Endothelial cell of umbilical vein (primary cell): ENCODE data around the gene IGF2R. TPM values are rescaled to one million over a fixed set of nuclear protein-coding genes. Genes with fewer than 3 reads are reported as not detected.

Experiments used
- BruUV-seq: library from RNA; stranded (reverse); fragments of 400-500 nt; replicated peaks from 2 replicates; lab custom pipeline; 2021; lab: Mats Ljungman, UMichigan
- CTCF ChIA-PET: fragments of 300-600, 350-600 bp; sonication (Branson Sonifier 250); formaldehyde crosslinking; loops from one replicate; lab custom pipeline; 2021; ENCODE audit warnings: antibody characterized with exemption, inconsistent platforms; lab: Charles Lee
- POLR2A ChIA-PET: fragments of 300-600, 350-600 bp; sonication (Branson Sonifier 250); formaldehyde crosslinking; loops from one replicate; lab custom pipeline; 2021; ENCODE audit warnings: antibody characterized with exemption, inconsistent platforms; lab: Charles Lee
- DNase-seq: peaks from one replicate; pipeline ENCODE4 v3.0.0-alpha.2; 2011; ENCODE audit warnings: low read depth, low spot score
- FAIRE-seq: peaks from 2 replicates; lab custom pipeline; 2011; peaks lifted over from hg19 to GRCh38; lab: Jason Lieb, UNC
- H2AFZ ChIP-seq: 2 replicates; pipeline ENCODE4 v1.6.0; 2012; ENCODE audit warnings: low read depth, low read length, control low read depth, inconsistent platforms
- H3K27ac ChIP-seq: 2 replicates; pipeline ENCODE4 v1.5.1; 2011; ENCODE audit warnings: low read depth, mild to moderate bottlenecking, control low read depth, low read length, moderate library complexity; ENCODE audit not compliant: insufficient read depth
- H3K27me3 ChIP-seq, 2 experiments: 2 replicates each; pipeline versions ENCODE4 v1.6.0 to v1.6.1; 2011; ENCODE audit warnings: low read length in 2 of 2, mixed read lengths in 1 of 2; ENCODE audit not compliant: control insufficient read depth in 2 of 2, insufficient read depth in 2 of 2
- H3K36me3 ChIP-seq, 2 experiments: 2 replicates in 1 of 2; 3 replicates in 1 of 2; pipeline ENCODE4 v1.5.1; 2011; ENCODE audit warnings: low read length in 2 of 2, mild to moderate bottlenecking in 1 of 2, moderate library complexity in 1 of 2; ENCODE audit not compliant: control insufficient read depth in 2 of 2, insufficient read depth in 2 of 2; ENCODE audit errors: extremely low read depth in 1 of 2
- H3K4me1 ChIP-seq: 3 replicates; pipeline ENCODE4 v1.5.1; 2011; ENCODE audit warnings: mild to moderate bottlenecking, low read length; ENCODE audit not compliant: control insufficient read depth, insufficient read depth; ENCODE audit errors: extremely low read depth
- H3K4me2 ChIP-seq: 2 replicates; pipeline ENCODE4 v1.6.1; 2011; ENCODE audit warnings: low read length, control low read depth, mixed read lengths; ENCODE audit not compliant: insufficient read depth
- H3K4me3 ChIP-seq, 3 experiments: fragments of 200-600 bp in 1 of 3; sonication (generic), shearing (Covaris generic) in 1 of 3; replicated peaks in 1 of 3; 2 replicates each; pipeline ENCODE4 v1.5.1; 2011 to 2016; ENCODE audit warnings: control low read depth in 3 of 3, low read length in 3 of 3, mild to moderate bottlenecking in 2 of 3, inconsistent platforms in 1 of 3, low read depth in 1 of 3, moderate library complexity in 1 of 3; ENCODE audit not compliant: insufficient read depth in 1 of 3
- H3K79me2 ChIP-seq: 2 replicates; pipeline ENCODE4 v1.6.0; 2012; ENCODE audit warnings: low read length, inconsistent platforms; ENCODE audit not compliant: control insufficient read depth, insufficient read depth
- H3K9ac ChIP-seq: replicated peaks from 2 replicates; pipeline ENCODE3; 2011; ENCODE audit warnings: low read length, control low read depth; ENCODE audit not compliant: insufficient read depth; ENCODE audit errors: extremely low read depth
- H3K9me1 ChIP-seq: replicated peaks from 3 replicates; pipeline ENCODE4 v1.6.0; 2011; ENCODE audit warnings: mild to moderate bottlenecking, low read length; ENCODE audit not compliant: control insufficient read depth, insufficient read depth; ENCODE audit errors: extremely low read depth
- H3K9me3 ChIP-seq: replicated peaks from 2 replicates; pipeline ENCODE4 v1.5.1; 2012; ENCODE audit warnings: low read length, inconsistent platforms; ENCODE audit not compliant: control insufficient read depth, insufficient read depth
- H4K20me1 ChIP-seq: replicated peaks from 2 replicates; pipeline ENCODE3; 2011; ENCODE audit warnings: mild to moderate bottlenecking, low read length; ENCODE audit not compliant: control insufficient read depth, insufficient read depth; ENCODE audit errors: extremely low read depth
- EZH2 ChIP-seq: IDR thresholded peaks from 2 replicates; pipeline ENCODE4 v1.6.1; 2012; ENCODE audit warnings: borderline replicate concordance, low read depth, mild to moderate bottlenecking, moderate library complexity, low read length, inconsistent platforms; ENCODE audit not compliant: severe bottlenecking
- FOS ChIP-seq: IDR thresholded peaks from 2 replicates; pipeline ENCODE4 v1.6.1; 2011; ENCODE audit warnings: mild to moderate bottlenecking, low read length, moderate library complexity, borderline replicate concordance; ENCODE audit not compliant: insufficient read depth
- GATA2 ChIP-seq: IDR thresholded peaks from 2 replicates; pipeline ENCODE4 v1.7.0; 2011; ENCODE audit warnings: low read depth, mild to moderate bottlenecking, moderate library complexity, mixed read lengths, low read length; ENCODE audit not compliant: insufficient read length, insufficient read depth
- JUN ChIP-seq: IDR thresholded peaks from 2 replicates; pipeline ENCODE4 v1.6.1; 2011; ENCODE audit warnings: borderline replicate concordance, low read depth; ENCODE audit not compliant: insufficient read length, insufficient read depth
- MAX ChIP-seq: IDR thresholded peaks from 2 replicates; pipeline ENCODE4 v1.6.1; 2011; ENCODE audit not compliant: insufficient read depth, insufficient read length
- MYC ChIP-seq: IDR thresholded peaks from one replicate; pipeline ENCODE4 v1.6.1; 2011; ENCODE audit warnings: mild to moderate bottlenecking, low read depth, low read length
- POLR2A ChIP-seq: IDR thresholded peaks from 2 replicates; pipeline ENCODE4 v1.6.1; 2012; ENCODE audit warnings: low read depth, mild to moderate bottlenecking, control low read depth, low read length
- POLR2AphosphoS5 ChIP-seq: IDR thresholded peaks from 2 replicates; pipeline ENCODE4 v1.6.1; 2012; ENCODE audit warnings: low read depth, mild to moderate bottlenecking, control low read depth, low read length, moderate library complexity; ENCODE audit not compliant: insufficient read depth
- dilution Hi-C: fragments of 300-500 bp; cut with MboI; formaldehyde crosslinking; loops from one replicate; pipeline ENCODE4 v1.15.0; 2019; ENCODE audit warnings: low sequenced_read_pairs; ENCODE audit not compliant: extremely low pct_ligation_motif_present
- intact Hi-C: fragments of 100-400 bp; cut with micrococcal nuclease; formaldehyde crosslinking; loops from one replicate; pipeline ENCODE4 v1.10.0; 2022
- polyA plus RNA-seq, 4 experiments: library from polyadenylated mRNA; depleted of rRNA in 3 of 4; stranded (reverse) in 3 of 4; unstranded in 1 of 4; fragments of >200 nt; gene quantifications; 2 replicates each; pipeline versions ENCODE4 v1.2.1 to v1.2.3, GENCODE V29; 2011 to 2012; ENCODE audit warnings: missing spikeins in 1 of 4
- total RNA-seq: library from RNA; stranded (reverse); gene quantifications from 2 replicates; pipeline ENCODE4 v1.2.3, GENCODE V29; 2021
- TF ChIP-seq, protein P1 (sequence below), 2 donors: IDR thresholded peaks; 1 replicate in 1 of 2; 2 replicates in 1 of 2; pipeline ENCODE4 v1.5.1; 2011; ENCODE audit warnings: low read length in 2 of 2, mild to moderate bottlenecking in 2 of 2, moderate library complexity in 2 of 2, control low read depth in 1 of 2, inconsistent platforms in 1 of 2, low read depth in 1 of 2; ENCODE audit not compliant: insufficient read depth in 1 of 2; ENCODE audit errors: extremely low read depth in 1 of 2

IGF2R gene
- total and polyA plus RNA-seq, 2 donors (not counting 3 experiments of a cell fraction or from before 2014, with no cell fraction given): 16.3 to 60.2 TPM

DNA sequence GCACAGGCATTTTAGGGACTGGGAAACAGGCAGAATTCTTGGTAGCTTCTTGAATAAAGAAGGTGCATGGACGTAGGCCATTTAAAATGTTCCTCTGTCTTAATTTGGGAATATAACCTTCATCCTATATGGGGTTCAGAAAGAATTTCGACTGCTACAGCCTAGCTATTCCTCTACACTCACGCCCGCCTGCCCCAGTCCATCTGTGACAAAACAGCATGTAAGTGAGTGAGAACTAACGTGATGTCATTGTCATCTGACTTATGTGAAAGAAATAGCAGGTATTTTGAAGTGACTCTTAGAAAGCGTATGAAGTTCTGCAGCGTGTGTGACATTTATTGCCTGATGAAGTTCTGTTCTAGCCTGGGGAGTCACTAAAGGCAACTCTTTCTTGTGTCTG, 100.6 kb downstream of the IGF2R start:
- no peak overlapping the region for H3K9ac ChIP-seq
- H3K4me2 ChIP-seq: no peak overlapping the region
- TF ChIP-seq, protein P1, sequence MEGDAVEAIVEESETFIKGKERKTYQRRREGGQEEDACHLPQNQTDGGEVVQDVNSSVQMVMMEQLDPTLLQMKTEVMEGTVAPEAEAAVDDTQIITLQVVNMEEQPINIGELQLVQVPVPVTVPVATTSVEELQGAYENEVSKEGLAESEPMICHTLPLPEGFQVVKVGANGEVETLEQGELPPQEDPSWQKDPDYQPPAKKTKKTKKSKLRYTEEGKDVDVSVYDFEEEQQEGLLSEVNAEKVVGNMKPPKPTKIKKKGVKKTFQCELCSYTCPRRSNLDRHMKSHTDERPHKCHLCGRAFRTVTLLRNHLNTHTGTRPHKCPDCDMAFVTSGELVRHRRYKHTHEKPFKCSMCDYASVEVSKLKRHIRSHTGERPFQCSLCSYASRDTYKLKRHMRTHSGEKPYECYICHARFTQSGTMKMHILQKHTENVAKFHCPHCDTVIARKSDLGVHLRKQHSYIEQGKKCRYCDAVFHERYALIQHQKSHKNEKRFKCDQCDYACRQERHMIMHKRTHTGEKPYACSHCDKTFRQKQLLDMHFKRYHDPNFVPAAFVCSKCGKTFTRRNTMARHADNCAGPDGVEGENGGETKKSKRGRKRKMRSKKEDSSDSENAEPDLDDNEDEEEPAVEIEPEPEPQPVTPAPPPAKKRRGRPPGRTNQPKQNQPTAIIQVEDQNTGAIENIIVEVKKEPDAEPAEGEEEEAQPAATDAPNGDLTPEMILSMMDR (IDR thresholded peaks at IDR 0.05; ENCODE audit: extremely low read depth in 1 of 2, insufficient read depth in 1 of 2, low read depth in 1 of 2, low read length in 2 of 2): no peak
- TF ChIP-seq POLR2A (no peak), MYC (no peak), MAX (no peak), POLR2AphosphoS5 (no peak), FOS (no peak)
- no TSS peak for BruUV-seq
- no peak overlapping the region for H3K27ac ChIP-seq
- POLR2A ChIA-PET: no interaction called here
- CTCF ChIA-PET: no interaction called here
- FAIRE-seq: no peak
- H3K4me3 ChIP-seq: no peak overlapping the region
- no peaks in the 10 kb centered on the region for H3K9me3 ChIP-seq
- dilution Hi-C loops: no loop called here
- DNase-seq: no peak
- H3K79me2 ChIP-seq: no peaks in the 10 kb centered on the region
- no peak overlapping the region for H2AFZ ChIP-seq
- no peaks in the 10 kb centered on the region for H3K9me1 ChIP-seq
- H3K4me1 ChIP-seq: no peaks in the 10 kb centered on the region
- H3K27me3 ChIP-seq: no peaks in the 10 kb centered on the region
- no peaks in the 10 kb centered on the region for H4K20me1 ChIP-seq
- peaks cover 0 to 42% of the 10 kb centered on the region in 2 experiments for H3K36me3 ChIP-seq
- intact Hi-C loops: no loop called here

DNA sequence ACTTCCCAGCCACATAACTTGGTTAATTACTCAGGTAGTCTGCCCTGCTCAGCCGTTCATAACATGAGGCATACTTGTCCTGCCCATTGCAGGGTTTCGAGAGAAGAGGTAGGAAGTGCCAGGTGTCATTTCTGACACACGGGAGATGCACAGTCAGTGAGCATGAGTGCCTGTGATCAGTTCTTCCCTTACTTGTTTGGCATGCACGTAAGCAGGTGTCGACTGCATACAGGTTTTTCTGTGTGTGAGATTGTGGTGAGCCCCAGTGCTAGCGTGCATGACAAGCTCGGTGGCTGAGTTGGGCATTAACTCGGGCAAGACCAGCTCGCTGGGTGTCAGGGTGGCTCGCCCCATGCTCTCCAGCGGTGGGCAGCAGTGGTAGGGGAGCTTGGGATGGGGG, 101.5 kb downstream of the IGF2R start:
- intact Hi-C loops: no loop called here
- BruUV-seq: no TSS peak
- Histone ChIP-seq H3K9me1 (no peaks in the 10 kb centered on the region), H3K4me3 (no peak overlapping the region), H3K36me3 (peaks cover 0 to 40% of the 10 kb centered on the region in 2 experiments), H3K4me2 (no peak overlapping the region), H3K27ac (no peak overlapping the region), H4K20me1 (no peaks in the 10 kb centered on the region), H3K79me2 (no peaks in the 10 kb centered on the region), H3K9ac (no peak overlapping the region), H2AFZ (no peak overlapping the region), H3K9me3 (no peaks in the 10 kb centered on the region), H3K27me3 (no peaks in the 10 kb centered on the region), H3K4me1 (no peaks in the 10 kb centered on the region)
- dilution Hi-C loops: no loop called here
- CTCF ChIA-PET: interaction anchor here (3.3 kb wide), 1 partner anchor 207 kb away, joined by 11 read pairs; no protein-coding TSS in a partner anchor
- no peak for DNase-seq
- FAIRE-seq: no peak
- TF ChIP-seq JUN (no peak), MAX (no peak), MYC (no peak), POLR2AphosphoS5 (no peak), POLR2A (no peak), FOS (no peak), GATA2 (no peak), EZH2 (no peak)
- TF ChIP-seq, protein P1 (IDR thresholded peaks at IDR 0.05; ENCODE audit: extremely low read depth in 1 of 2, insufficient read depth in 1 of 2, low read depth in 1 of 2, low read length in 2 of 2): no peak
- POLR2A ChIA-PET: no interaction called here
